SK-N-SH (cell line): ENCODE measurements around the gene PLCB3. TPM values are rescaled to one million over a fixed set of nuclear protein-coding genes. Genes with fewer than 3 reads are reported as not detected.

Experiments
- CTCF ChIA-PET: fragments of 300-600, 350-600 bp; formaldehyde crosslinking; extraction: SDS; loops from one replicate; lab custom pipeline; 2021; lab: Yijun Ruan, JAX
- POLR2A ChIA-PET: fragments of 350-600 bp; sonication (Branson Sonifier 250); formaldehyde crosslinking; extraction: SDS; loops from one replicate; lab custom pipeline; 2020; ENCODE audit warnings: antibody characterized with exemption, inconsistent platforms; lab: Yijun Ruan, JAX
- DNase-seq: peaks from one replicate; pipeline ENCODE4 v3.0.0; 2012
- H2AFZ ChIP-seq: fragments of 200-600 bp; sonication (generic); 2 replicates; pipeline ENCODE4 v1.8.1; 2016; ENCODE audit warnings: antibody characterized with exemption, mild to moderate bottlenecking, low read depth
- H3F3A ChIP-seq: fragments of 200-600 bp; sonication (generic); replicated peaks from 2 replicates; pipeline ENCODE3; 2016; ENCODE audit warnings: antibody characterized with exemption, mild to moderate bottlenecking; ENCODE audit not compliant: insufficient read depth
- H3K27ac ChIP-seq, 2 experiments: fragments of 200-500 bp in 1 of 2; fragments of 200-600 bp in 1 of 2; sonication (Bioruptor generic) in 1 of 2; sonication (generic), shearing (Covaris generic) in 1 of 2; 2 replicates each; pipeline versions ENCODE4 v1.5.1 to v1.6.1; 2014 to 2016; ENCODE audit warnings: low read depth in 2 of 2, inconsistent platforms in 1 of 2, low read length in 1 of 2, mild to moderate bottlenecking in 1 of 2, mixed read lengths in 1 of 2
- H3K27me3 ChIP-seq: fragments of 200-600 bp; sonication (generic), shearing (Covaris generic); 2 replicates; pipeline ENCODE4 v1.6.1; 2016; ENCODE audit warnings: mixed run types; ENCODE audit not compliant: insufficient read depth
- H3K36me3 ChIP-seq, 2 experiments: fragments of 200-500 bp in 1 of 2; fragments of 200-600 bp in 1 of 2; sonication (Bioruptor generic) in 1 of 2; sonication (generic) in 1 of 2; replicated peaks in 1 of 2; 2 replicates each; pipeline versions ENCODE3 to v1.5.1; 2014 to 2016; ENCODE audit warnings: low read length in 1 of 2, mild to moderate bottlenecking in 1 of 2; ENCODE audit not compliant: insufficient read depth in 2 of 2, control insufficient read depth in 1 of 2
- H3K4me1 ChIP-seq, 2 experiments: fragments of 200-500 bp in 1 of 2; fragments of 200-600 bp in 1 of 2; sonication (Bioruptor generic) in 1 of 2; sonication (generic), shearing (Covaris generic) in 1 of 2; 2 replicates each; pipeline versions ENCODE4 v1.5.1 to v1.6.1; 2014 to 2016; ENCODE audit warnings: low read depth in 1 of 2, low read length in 1 of 2, mixed run types in 1 of 2; ENCODE audit not compliant: insufficient read depth in 2 of 2, control insufficient read depth in 1 of 2
- H3K4me2 ChIP-seq: fragments of 200-600 bp; sonication (generic), shearing (Covaris generic); 2 replicates; pipeline ENCODE4 v1.6.1; 2017; ENCODE audit warnings: mixed run types
- H3K4me3 ChIP-seq, 2 experiments: fragments of 200-500 bp in 1 of 2; fragments of 200-600 bp in 1 of 2; sonication (Bioruptor generic) in 1 of 2; sonication (generic), shearing (Covaris generic) in 1 of 2; 2 replicates each; pipeline versions ENCODE4 v1.5.1 to v1.8.1; 2014 to 2016; ENCODE audit warnings: low read depth in 2 of 2, inconsistent platforms in 1 of 2, low read length in 1 of 2, mild to moderate bottlenecking in 1 of 2, mixed read lengths in 1 of 2, moderate library complexity in 1 of 2
- H3K79me2 ChIP-seq: fragments of 200-600 bp; sonication (generic); 2 replicates; pipeline ENCODE4 v1.8.1; 2017; ENCODE audit warnings: mild to moderate bottlenecking; ENCODE audit not compliant: insufficient read depth
- H3K9ac ChIP-seq: fragments of 200-600 bp; sonication (generic); 2 replicates; pipeline ENCODE4 v1.6.1; 2017; ENCODE audit warnings: mixed run types
- H3K9me2 ChIP-seq: fragments of 200-600 bp; sonication (generic); 2 replicates; pipeline ENCODE4 v1.6.1; 2017; ENCODE audit warnings: mixed run types
- H3K9me3 ChIP-seq: fragments of 200-600 bp; sonication (generic); 2 replicates; pipeline ENCODE4 v1.6.1; 2017; ENCODE audit warnings: mixed run types, mild to moderate bottlenecking, moderate library complexity
- H4K20me1 ChIP-seq: fragments of 200-600 bp; sonication (generic); 2 replicates; pipeline ENCODE4 v1.6.1; 2017; ENCODE audit warnings: mild to moderate bottlenecking, mixed run types; ENCODE audit not compliant: insufficient read depth
- EZH2phosphoT487 ChIP-seq: fragments of 200-600 bp; sonication (generic); IDR thresholded peaks from 2 replicates; pipeline ENCODE4 v1.6.1; 2017; ENCODE audit warnings: low read depth, mixed run types, mild to moderate bottlenecking, antibody characterized with exemption, moderate library complexity, borderline replicate concordance
- GABPA ChIP-seq: IDR thresholded peaks from 2 replicates; pipeline ENCODE4 v1.4.0; 2012; ENCODE audit warnings: low read depth, mild to moderate bottlenecking
- NFIC ChIP-seq: IDR thresholded peaks from 2 replicates; pipeline ENCODE4 v1.4.0; 2012; ENCODE audit warnings: borderline replicate concordance
- RFX5 ChIP-seq: IDR thresholded peaks from 2 replicates; pipeline ENCODE4 v1.6.1; 2012; ENCODE audit warnings: mild to moderate bottlenecking, improper control_type of control experiment, low read length
- RXRA ChIP-seq: IDR thresholded peaks from 2 replicates; pipeline ENCODE4 v1.4.0; 2012; ENCODE audit warnings: low read depth, mild to moderate bottlenecking, borderline replicate concordance
- SMC3 ChIP-seq: IDR thresholded peaks from 2 replicates; pipeline ENCODE4 v1.6.1; 2012; ENCODE audit warnings: low read depth, low read length, improper control_type of control experiment
- TEAD4 ChIP-seq: IDR thresholded peaks from 2 replicates; pipeline ENCODE4 v1.4.0; 2012; ENCODE audit warnings: mild to moderate bottlenecking, borderline replicate concordance; ENCODE audit not compliant: insufficient read depth
- WGBS: methylation state at CpG from one replicate; pipeline ENCODE4 v1.1.6; 2017; ENCODE audit warnings: low lambda C conversion rate; 5-methylcytosine and 5-hydroxymethylcytosine counted together
- polyA plus RNA-seq, 3 experiments: library from polyadenylated mRNA; depleted of rRNA; stranded (reverse); fragments of >200 nt; gene quantifications; 2 replicates each; pipeline ENCODE4 v1.2.3, GENCODE V29; 2012
- TF ChIP-seq, protein P1 (sequence below): fragments of 200-600 bp; sonication (generic); IDR thresholded peaks from 2 replicates; pipeline ENCODE4 v1.6.1; 2017; ENCODE audit warnings: antibody characterized with exemption, mild to moderate bottlenecking, moderate library complexity

PLCB3 gene
- polyA plus RNA-seq, 1 of the 3 experiments (the other 2 are of a cell fraction): 30.4 TPM

DNA sequence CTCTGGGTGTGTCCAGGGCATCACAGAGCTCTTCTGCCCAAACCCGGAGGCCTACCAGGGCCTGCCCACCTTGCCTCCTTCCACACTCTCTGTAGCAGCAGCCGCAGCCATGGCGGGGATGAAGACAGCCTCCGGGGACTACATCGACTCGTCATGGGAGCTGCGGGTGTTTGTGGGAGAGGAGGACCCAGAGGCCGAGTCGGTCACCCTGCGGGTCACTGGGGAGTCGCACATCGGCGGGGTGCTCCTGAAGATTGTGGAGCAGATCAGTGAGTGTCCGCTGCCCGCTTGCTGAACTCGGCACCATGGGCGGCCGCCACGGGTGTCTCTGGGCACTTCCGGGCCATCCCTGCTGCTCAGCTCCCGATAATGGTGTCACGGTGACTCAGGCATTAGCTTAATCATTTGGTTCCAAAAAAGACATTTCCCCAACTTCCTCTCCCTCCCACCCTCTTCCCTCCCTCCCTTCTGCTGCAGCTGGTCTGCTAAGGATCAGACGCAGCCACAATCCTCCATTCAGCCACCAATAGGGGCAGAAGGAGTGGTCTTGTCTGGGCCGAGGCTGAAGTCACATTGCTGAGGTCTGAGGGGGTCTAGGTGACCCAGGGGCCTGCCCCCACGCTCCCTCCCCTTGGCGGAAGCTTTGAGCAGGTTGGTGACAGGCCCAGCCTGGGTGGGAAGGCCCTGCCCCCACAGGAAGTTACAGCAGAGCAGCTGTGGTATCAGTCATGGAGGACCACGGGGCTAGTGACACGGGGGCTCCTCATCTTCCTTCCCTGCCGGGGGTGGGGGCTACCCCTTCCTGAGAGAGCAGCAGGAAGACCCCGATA lies 43.9 kb upstream of the PLCB3 start:
- Histone ChIP-seq H3K27ac (peak overlapping the region in 1 of 2 experiments; percentile 48; a peak in 3 of 4 replicates), H3K36me3 (peaks cover 14 to 28% of the 10 kb centered on the region in 2 experiments), H3F3A (peaks cover 22% of the 10 kb centered on the region), H2AFZ (peak overlapping the region; percentile 59; the same call in 1 of the 2 replicates), H3K4me1 (peaks cover 4 to 27% of the 10 kb centered on the region in 2 experiments; a peak in 3 of 4 replicates), H3K9ac (no peak overlapping the region; the same call in 1 of the 2 replicates), H3K4me2 (peak overlapping the region; percentile 37; the same call in 1 of the 2 replicates), H3K9me2 (no peaks in the 10 kb centered on the region), H3K9me3 (no peaks in the 10 kb centered on the region), H3K27me3 (no peaks in the 10 kb centered on the region), H3K79me2 (no peaks in the 10 kb centered on the region; the same call in 1 of the 2 replicates), H3K4me3 (no peak overlapping the region), H4K20me1 (peaks cover 9% of the 10 kb centered on the region)
- WGBS: 58% methylated on average over 12 of the region's 30 CpGs
- ChIA-PET CTCF (interaction anchor here (2.3 to 5.3 kb wide), 3 partner anchors 10 to 95 kb away, joined by 7 to 52 read pairs (median 50); partner anchors contain the start of genes CATSPERZ and STIP1), POLR2A (interaction anchor here (1.0 to 1.9 kb wide), 7 partner anchors 10 to 190 kb away, joined by 3 to 6 read pairs (median 3); partner anchors contain the start of genes NUDT22 and TRPT1)
- TF ChIP-seq, protein P1, sequence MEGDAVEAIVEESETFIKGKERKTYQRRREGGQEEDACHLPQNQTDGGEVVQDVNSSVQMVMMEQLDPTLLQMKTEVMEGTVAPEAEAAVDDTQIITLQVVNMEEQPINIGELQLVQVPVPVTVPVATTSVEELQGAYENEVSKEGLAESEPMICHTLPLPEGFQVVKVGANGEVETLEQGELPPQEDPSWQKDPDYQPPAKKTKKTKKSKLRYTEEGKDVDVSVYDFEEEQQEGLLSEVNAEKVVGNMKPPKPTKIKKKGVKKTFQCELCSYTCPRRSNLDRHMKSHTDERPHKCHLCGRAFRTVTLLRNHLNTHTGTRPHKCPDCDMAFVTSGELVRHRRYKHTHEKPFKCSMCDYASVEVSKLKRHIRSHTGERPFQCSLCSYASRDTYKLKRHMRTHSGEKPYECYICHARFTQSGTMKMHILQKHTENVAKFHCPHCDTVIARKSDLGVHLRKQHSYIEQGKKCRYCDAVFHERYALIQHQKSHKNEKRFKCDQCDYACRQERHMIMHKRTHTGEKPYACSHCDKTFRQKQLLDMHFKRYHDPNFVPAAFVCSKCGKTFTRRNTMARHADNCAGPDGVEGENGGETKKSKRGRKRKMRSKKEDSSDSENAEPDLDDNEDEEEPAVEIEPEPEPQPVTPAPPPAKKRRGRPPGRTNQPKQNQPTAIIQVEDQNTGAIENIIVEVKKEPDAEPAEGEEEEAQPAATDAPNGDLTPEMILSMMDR: no peak
- no peak for TF ChIP-seq NFIC
- peak; percentile 41 for DNase-seq

DNA sequence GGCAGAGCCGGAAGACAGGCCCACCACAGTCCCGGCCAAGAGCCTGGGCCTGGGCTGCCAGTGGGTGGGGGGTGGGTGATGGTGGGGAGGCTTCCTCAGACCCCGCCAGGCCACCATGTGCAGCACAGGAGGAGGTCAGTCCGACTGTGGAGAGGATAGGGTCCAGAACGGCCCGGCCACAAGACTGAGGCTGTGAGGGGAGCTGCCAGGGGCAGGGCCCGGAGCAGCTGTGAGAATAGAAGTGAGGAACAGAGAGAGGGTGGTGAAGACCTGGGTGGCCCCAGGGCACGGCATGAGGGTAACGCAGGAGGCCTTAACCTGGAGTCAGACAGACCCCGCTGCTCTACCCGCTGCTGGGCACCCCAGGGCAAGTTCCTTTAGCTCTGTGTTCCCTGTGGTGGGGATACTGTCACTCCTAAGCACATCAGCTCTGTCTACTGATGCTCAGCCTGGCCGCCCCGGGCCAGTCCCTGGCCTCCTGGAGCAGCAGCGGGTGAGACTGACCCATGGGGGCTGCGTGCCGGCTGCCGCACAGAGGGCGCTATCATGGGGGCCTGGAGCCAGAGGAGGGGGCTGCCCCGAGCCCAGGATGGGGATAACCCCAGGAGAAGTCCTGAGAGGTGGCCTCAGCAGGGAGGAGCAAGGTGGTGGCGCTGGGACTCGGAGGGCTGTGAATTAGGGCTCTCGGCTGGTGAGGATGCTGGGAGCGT lies 43.1 kb upstream of the PLCB3 start:
- Histone ChIP-seq H3K4me3 (no peak overlapping the region), H4K20me1 (peaks cover 9% of the 10 kb centered on the region), H3K27me3 (no peaks in the 10 kb centered on the region), H3K36me3 (peaks cover 10 to 21% of the 10 kb centered on the region in 2 experiments), H3K79me2 (no peaks in the 10 kb centered on the region; the same call in 1 of the 2 replicates), H3K27ac (peak overlapping the region in 1 of 2 experiments; percentile 48; a peak in 2 of 4 replicates), H3K4me2 (peak overlapping the region; percentile 37; the same call in 1 of the 2 replicates), H3K4me1 (peaks cover 4 to 27% of the 10 kb centered on the region in 2 experiments; a peak in 3 of 4 replicates), H3K9ac (no peak overlapping the region; the same call in 1 of the 2 replicates), H2AFZ (no peak overlapping the region; the same call in 1 of the 2 replicates), H3K9me3 (no peaks in the 10 kb centered on the region), H3K9me2 (no peaks in the 10 kb centered on the region), H3F3A (peaks cover 16% of the 10 kb centered on the region)
- POLR2A ChIA-PET: interaction anchor here (1.0 to 1.7 kb wide), 4 partner anchors 9 to 96 kb away, joined by 3 to 6 read pairs (median 4); partner anchors contain the start of genes NUDT22 and TRPT1
- DNase-seq: peak; percentile 31
- CTCF ChIA-PET: interaction anchor here (2.3 to 5.3 kb wide), 3 partner anchors 9 to 94 kb away, joined by 7 to 52 read pairs (median 50); partner anchors contain the start of genes CATSPERZ and STIP1
- 92% methylated on average over 23 of the region's 23 CpGs for WGBS
- no peak for TF ChIP-seq GABPA
- no peak for TF ChIP-seq NFIC
- TF ChIP-seq RXRA: no peak
- no peak for TF ChIP-seq TEAD4
- no peak for TF ChIP-seq EZH2phosphoT487
- TF ChIP-seq SMC3: no peak
- no peak for TF ChIP-seq RFX5
